NCI-H1105 treated with DMSO at 0.1 percent for 48 hours (cell line): ENCODE measurements around the gene CLMP.
"Not testable (repeated sequence)": the region's sequence is repeated elsewhere in the genome, so short reads cannot be mapped to it uniquely, and the experiment has no call there.

ENCODE experiments used
- DNase-seq: peaks from one replicate; lab custom pipeline; 2025; lab: John Stamatoyannopoulos, UW

The CLMP gene

GRCh38 chr11:123082977-123083376, 112.1 kb downstream of the CLMP start:
- no peak for DNase-seq

- DNase-seq, result no peak
Measured at GRCh38 chr11:123080015-123080414, 115.0 kb downstream of the CLMP start.

DNA sequence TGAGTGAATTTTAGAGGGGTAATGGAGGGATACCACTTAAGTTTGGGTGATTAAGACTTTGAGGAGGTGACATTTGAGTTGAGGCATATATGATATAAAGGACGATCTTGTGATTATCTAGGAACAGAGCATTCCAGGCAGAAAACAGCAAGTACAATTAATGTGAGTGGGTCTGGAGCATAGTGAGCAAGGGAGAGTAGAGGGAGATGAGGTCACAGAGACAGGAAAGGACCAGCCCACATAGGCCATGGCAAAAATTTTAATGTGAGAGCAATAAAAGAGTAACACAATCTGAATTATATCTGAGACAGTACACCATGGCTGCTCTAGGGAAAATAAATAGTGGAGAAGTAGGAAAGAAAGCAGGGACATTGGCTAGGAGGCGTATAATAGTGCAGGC, 118.6 kb downstream of the CLMP start:
- no peak for DNase-seq

GRCh38 chr11:123073343-123074057, 121.5 kb downstream of the CLMP start:
- DNase-seq, result no peak

- no peak for DNase-seq
Measured at GRCh38 chr11:123072762-123073161, 122.3 kb downstream of the CLMP start.

DNA sequence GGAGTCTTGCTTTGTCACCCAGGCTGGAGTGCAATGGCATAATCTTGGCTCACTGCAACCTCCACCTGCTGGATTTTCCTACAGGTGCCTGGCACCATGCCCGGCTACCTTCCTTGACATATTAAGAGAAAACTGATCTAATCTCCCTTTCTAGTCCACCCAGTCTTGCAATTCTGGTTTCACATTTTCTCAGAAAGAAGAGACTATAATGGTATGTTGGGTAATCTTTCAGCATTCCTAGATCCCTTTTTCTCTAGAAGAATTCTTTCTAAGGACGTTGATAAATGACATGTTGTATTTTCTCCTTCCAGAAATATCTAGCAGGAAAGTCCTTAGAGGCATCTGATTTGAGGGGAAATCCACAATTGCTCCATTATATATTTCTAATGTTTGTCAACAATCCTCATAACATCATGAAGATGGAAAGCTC, 122.7 kb downstream of the CLMP start:
- DNase-seq, result peak; percentile 81

DNA sequence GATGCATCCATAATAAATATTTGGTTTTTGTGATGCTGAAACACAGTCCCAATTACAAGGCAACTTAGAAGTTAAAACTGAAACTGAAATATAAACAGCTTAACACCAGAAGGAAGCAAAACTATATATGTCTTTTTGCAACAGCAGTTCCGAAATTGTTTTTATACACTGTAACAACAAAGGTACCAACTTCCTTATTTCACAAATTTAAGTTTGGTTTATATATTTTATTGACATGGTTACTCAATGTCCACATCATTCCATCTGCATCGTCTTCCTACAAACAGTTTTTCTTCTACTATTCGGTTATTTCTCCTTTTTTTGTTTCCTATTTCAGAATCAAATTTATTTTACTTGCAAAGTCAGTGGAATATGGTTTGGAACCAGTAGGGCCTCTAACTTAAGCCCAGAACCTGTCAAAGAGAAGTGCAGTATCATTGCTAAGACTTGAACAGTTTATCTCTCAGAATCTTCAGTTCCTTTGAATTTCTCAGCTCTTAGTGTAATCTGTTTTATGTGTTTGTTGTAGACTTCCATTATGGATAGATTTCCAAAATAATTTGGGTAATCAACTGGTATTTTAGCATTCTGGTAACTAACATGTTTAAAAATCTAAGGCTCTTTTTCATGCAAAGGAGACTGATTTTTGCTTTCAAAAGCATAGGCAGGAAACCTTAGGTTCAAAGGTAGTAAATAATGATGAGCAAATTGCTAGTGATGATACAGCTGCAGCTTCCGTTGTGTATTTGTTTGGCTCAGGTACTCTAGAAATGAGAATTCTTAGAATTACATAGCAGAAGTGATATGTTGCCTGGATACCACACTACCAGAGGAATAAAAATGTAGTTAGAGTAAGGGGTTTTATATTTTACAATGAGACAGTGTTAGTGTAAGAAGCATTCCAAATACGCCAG, 124.9 kb downstream of the CLMP start:
- no peak for DNase-seq

DNA sequence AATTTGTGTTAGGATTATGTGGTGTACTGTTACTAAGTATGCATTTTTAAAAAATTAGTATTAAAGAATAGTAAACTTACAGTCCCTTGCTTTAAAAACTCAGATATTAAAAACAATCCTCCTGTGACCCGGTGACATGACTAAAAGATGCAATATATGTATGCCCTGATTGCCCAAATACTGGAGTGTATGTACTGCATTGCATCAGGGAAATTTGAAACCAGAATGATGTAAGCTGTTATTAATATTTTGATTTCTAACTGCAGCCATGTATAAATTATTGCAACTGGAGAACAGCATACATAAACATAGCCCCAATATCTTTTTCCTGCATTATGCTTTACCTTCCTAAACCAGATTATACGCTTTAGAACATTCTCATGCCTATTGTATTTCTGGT, 129.4 kb downstream of the CLMP start:
- DNase-seq, result no peak

DNA sequence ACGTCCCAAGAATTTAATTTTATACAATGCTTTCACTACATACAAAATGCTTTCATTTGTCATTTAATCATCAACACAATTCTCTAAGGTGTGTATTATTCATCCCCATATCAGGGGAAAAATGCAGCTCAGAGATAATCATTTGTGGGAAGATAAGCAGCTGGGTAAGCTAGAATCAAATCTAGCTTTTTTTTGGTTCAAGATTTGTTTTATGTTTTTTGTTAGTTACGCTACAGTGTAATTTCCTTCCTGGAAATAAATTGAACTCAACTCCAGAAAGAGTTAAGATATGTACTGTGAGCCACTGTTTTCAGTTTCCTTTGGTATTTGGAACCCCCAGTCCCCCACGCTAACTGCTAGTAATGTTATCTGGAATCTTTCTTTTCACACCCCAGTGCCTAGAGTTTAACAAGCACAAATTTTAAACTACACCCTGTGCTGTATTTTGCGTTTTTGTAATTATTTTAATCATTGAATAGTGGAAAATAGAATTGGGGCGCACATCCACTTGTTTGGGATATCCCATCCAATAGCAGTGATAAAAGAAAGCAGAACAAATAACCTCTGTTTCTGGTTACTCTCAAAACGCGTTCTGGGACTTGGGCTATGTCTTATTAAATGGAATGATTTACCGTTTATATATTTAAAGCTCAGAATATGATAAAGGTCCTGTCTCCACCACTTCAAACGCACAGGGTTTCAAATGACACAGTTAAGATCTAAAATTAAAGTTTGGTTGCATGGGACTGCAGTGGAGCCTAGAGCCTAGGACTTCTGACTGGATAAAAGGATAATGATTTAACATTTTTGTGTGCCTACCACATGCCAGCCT, 131.0 kb downstream of the CLMP start:
- no peak for DNase-seq

DNA sequence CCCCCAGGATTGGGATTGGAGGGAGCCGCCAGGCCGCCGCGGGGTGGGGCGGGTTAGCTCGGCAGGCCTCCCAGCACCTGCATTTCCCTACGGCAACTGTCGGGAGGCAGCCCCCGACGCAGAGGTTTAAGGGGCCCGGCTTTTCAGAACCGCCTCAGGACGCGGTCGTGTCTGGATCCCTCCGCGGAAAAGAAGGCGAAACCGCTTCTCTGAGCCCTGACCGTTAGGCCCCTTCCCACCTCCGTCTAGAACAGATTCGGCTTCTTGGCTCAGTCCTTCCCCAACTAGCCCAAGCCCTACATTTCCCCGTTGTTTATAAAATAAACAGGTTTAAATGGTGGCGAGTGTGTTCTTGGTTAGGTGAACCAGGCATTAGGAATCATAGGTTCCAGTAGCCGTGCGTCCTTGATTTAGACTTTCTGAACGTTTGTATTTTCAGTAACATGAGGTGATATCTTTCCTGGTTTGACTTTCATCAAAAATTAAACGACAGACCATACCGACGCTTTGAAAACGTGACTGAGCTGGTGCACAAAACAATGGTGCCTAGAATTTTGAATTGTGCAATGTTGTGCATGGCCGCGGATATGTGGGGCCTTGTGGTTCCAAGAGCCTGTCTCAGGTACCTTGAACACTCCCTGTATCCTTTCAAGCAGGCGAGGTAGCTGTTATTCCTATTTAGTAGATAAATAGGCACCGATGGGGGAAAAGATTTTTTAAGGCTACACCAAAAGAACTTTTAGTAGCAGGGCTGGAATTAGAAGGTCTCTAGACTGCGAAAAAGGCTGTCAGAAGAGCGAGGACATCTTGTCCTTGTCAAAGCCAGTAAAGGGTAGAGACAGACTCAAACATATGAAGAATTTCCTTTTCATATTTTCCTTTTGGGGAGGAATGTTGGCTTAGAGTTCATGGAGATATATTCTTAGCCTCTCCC, 131.9 kb downstream of the CLMP start:
- peak; percentile 81 for DNase-seq

DNA sequence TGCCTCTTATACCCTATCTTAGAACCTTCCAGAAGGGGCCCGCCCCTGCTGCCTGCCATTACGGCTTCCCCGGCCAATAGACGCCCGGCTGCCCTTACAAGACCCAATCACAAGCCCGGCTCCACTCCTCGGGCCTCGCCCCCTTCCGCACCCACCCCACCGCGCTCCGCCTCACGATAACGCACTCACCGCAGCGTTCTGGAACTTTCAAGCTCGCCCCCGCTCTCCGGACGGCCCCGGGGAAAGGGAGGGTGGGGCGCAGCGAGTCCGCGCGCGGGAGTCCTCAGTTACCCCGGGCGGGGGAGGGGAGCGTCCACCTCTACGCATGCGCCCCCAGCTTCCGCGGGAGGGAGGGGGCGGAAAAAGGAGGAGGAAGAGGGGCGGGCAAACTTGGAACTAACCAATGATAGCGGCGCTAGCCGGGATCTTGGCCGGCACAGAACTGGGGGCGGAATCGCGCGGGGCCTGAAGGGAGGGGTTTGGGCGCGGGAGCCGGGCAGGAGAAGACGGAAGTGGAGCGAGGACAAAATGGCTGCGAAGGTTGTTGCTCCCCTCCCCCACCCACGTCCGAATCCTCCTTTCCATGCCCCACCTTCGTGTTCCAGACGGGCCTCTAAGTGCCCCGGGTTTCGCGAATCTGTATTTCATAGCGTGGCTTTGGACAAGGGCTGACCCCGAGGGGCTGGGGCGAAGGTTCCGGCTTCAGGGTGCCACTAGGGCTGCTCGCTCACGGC, 132.7 kb downstream of the CLMP start:
- DNase-seq, result peak; percentile 100

- DNase-seq, result peak; percentile 83
Measured at GRCh38 chr11:123061403-123062157, 133.5 kb downstream of the CLMP start, which contains the start of gene HSPA8. TSS of gene HSPA8 (minus strand) at chr11:123062136. CDS start at chr11:123061324, 812 bp downstream.

DNA sequence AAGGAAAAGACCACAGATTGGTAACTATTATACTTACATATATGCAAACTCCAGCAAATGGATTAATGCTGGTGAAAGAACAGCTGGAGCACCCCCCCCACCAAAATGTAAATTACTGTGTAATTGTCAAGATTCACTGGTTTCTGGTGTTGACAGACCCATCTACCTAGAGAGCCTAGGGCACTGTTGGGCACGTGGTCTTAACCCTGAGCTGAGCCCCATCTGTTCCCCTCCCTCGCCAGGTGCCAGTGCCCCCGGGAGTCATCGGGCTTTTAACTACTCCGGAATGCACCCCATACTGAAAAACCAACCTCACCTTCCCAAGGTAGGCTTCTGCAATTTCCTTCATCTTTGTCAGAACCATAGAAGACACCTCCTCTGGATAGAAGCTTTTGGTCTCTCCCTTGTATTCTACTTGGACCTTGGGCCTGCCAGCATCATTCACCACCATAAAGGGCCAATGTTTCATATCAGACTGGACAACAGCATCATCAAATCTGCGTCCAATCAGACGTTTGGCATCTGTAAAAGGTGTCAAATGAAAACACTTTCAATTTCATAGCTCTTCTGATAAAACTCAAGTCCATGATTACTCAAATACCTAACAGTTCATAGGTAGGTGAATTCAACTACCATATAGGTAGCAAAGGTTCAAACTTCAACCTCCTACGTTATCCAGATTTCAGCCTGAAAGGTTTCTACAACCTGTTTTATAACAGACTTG, 134.6 kb downstream of the CLMP start:
- no peak for DNase-seq

- not testable (repeated sequence) for DNase-seq
Measured at GRCh38 chr11:123059041-123059920, 135.8 kb downstream of the CLMP start.

DNA sequence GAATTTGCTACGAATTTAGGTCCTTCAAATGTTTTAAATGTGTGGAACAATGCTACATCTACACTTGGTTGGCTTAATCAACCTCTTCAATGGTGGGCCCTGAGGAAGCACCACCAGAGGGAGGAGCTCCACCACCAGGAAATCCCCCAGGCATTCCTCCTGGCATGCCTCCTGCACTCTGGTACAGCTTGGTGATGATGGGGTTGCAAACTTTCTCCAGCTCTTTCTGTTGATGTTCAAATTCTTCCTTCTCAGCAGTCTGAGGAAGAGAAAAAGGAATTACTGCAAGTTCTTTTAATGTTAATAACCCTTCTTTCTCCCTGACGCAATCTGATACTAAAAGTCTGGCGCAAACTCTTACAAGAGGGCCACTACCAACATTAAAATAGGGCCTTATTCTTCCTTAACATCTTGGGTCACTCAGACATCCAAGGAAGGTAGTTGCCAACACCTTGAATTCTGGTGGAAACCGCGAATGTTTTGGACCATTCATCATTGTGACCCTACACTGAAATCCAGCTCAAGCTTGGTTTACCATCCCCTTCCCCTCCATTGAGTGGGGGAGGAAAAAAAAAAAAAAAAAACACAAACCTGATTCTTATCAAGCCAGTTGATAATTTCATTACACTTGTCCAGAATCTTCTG, 137.3 kb downstream of the CLMP start:
- no peak for DNase-seq

DNA sequence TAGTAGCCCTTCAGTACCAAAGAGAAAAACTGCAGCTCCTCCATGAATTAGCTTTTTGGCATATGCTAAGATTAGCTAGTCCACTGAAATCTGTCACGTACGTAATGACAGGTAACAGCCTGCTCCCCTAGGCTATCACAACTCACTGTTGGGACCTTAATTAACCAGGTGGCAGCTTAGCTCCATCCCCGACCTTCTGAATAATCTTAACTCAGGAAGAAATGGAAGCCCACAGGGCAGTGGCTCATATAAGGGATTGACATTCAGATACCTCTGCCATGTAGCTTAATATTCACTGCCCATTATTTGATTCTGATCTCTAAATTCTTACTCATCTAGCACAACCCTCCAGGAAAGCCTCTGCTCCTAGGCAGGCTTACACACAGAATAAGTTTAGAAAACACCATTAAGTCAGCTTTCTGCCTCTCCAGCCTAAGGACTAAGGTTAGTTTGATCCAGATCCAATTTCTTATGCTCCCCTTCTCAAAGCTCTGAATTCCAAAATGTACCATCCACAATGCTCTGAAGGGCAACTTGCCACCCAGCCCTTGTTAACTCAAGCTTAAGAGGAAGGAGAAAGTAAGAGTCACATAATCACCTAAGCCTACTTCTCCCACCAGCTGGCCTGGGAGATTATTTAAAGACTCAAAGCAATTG, 138.1 kb downstream of the CLMP start:
- DNase-seq, result no peak
